OCI-LY3 (cell line): ENCODE measurements around the gene CRAMP1.

Experiments used
- H2AFZ ChIP-seq: fragments of 200-600, 300-600 bp; shearing (Covaris generic); 2 replicates; pipeline ENCODE4 v1.6.0; 2014; ENCODE audit warnings: antibody characterized with exemption, low read depth, low read length
- H3K27ac ChIP-seq: fragments of 200-600, 300-600 bp; sonication (generic); 2 replicates; pipeline ENCODE4 v1.5.1; 2014; ENCODE audit warnings: mild to moderate bottlenecking, low read length, moderate library complexity, mixed read lengths
- H3K27me3 ChIP-seq: fragments of 200-600, 300-600 bp; sonication (generic); 2 replicates; pipeline ENCODE4 v1.6.1; 2014; ENCODE audit warnings: low read depth, low read length, mixed read lengths
- H3K36me3 ChIP-seq: fragments of 200-600, 300-600 bp; sonication (generic); replicated peaks from 2 replicates; pipeline ENCODE3; 2014; ENCODE audit warnings: low read depth, low read length, mixed read lengths
- H3K4me1 ChIP-seq: fragments of 300-600, 200-600 bp; sonication (generic); 2 replicates; pipeline ENCODE4 v1.6.1; 2014; ENCODE audit warnings: low read length, mixed read lengths
- H3K4me2 ChIP-seq: fragments of 200-600, 300-600 bp; sonication (generic); 2 replicates; pipeline ENCODE4 v1.6.1; 2014; ENCODE audit warnings: low read length, mixed read lengths
- H3K4me3 ChIP-seq: fragments of 300-600, 200-600 bp; sonication (generic); 2 replicates; pipeline ENCODE4 v1.5.1; 2014; ENCODE audit warnings: antibody characterized with exemption, mild to moderate bottlenecking, low read length, moderate library complexity
- H3K79me2 ChIP-seq: fragments of 300-600, 200-600 bp; shearing (Covaris generic); 2 replicates; pipeline ENCODE4 v1.6.1; 2014; ENCODE audit warnings: mild to moderate bottlenecking, low read length, mixed read lengths
- H3K9ac ChIP-seq: fragments of 300-600, 200-600 bp; shearing (Covaris generic); 2 replicates; pipeline ENCODE4 v1.6.0; 2014; ENCODE audit warnings: mild to moderate bottlenecking, low read length, moderate library complexity
- H3K9me3 ChIP-seq: fragments of 200-600, 300-600 bp; shearing (Covaris generic); 2 replicates; pipeline ENCODE4 v1.6.1; 2014; ENCODE audit warnings: low read length, mixed read lengths; ENCODE audit not compliant: insufficient read depth
- H4K20me1 ChIP-seq: fragments of 200-600, 300-600 bp; sonication (generic); 2 replicates; pipeline ENCODE4 v1.6.1; 2016; ENCODE audit warnings: low read length, mixed read lengths; ENCODE audit not compliant: insufficient read depth
- EZH2phosphoT487 ChIP-seq: fragments of 200-600 bp; shearing (Covaris generic); IDR thresholded peaks from 2 replicates; pipeline ENCODE4 v1.6.1; 2018; ENCODE audit warnings: antibody characterized with exemption, mixed run types, low read depth
- TF ChIP-seq, protein P1 (sequence below): fragments of 200-600, 300-600 bp; sonication (generic); IDR thresholded peaks from 2 replicates; pipeline ENCODE4 v1.5.1; 2014; ENCODE audit warnings: antibody characterized with exemption, low read length, low read depth

Gene CRAMP1

DNA sequence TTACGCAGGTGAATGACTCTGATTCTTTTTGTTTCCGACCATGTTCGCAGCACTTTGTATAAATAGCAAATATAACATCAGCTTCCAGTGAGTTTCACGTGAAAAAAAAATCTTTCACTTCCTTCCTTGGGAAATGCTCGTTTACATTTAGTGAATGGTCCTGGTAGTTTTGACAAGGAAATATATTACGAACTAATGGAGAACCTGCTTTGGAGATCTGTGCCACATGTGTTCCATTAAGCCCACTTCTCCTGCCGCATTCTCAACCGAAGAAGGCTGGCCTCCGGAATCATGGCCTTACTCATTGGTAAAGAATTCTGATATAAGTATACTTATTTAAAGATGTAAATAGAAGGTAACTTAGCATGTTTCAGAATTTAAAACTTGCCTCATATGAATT, 3.6 kb downstream of the CRAMP1 start:
- peak overlapping the region; percentile 94 for H3K4me2 ChIP-seq
- no peak overlapping the region for H2AFZ ChIP-seq
- TF ChIP-seq, protein P1, sequence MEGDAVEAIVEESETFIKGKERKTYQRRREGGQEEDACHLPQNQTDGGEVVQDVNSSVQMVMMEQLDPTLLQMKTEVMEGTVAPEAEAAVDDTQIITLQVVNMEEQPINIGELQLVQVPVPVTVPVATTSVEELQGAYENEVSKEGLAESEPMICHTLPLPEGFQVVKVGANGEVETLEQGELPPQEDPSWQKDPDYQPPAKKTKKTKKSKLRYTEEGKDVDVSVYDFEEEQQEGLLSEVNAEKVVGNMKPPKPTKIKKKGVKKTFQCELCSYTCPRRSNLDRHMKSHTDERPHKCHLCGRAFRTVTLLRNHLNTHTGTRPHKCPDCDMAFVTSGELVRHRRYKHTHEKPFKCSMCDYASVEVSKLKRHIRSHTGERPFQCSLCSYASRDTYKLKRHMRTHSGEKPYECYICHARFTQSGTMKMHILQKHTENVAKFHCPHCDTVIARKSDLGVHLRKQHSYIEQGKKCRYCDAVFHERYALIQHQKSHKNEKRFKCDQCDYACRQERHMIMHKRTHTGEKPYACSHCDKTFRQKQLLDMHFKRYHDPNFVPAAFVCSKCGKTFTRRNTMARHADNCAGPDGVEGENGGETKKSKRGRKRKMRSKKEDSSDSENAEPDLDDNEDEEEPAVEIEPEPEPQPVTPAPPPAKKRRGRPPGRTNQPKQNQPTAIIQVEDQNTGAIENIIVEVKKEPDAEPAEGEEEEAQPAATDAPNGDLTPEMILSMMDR, result no peak
- TF ChIP-seq EZH2phosphoT487, result no peak
- peaks cover 80% of the 10 kb centered on the region for H3K79me2 ChIP-seq
- no peak overlapping the region for H3K9ac ChIP-seq
- H3K27me3 ChIP-seq, result no peaks in the 10 kb centered on the region
- H3K27ac ChIP-seq, result no peak overlapping the region
- peaks cover 20% of the 10 kb centered on the region for H3K36me3 ChIP-seq
- H3K4me3 ChIP-seq, result no peak overlapping the region; the same call in 1 of the 2 replicates
- peaks cover 16% of the 10 kb centered on the region for H3K4me1 ChIP-seq
- H4K20me1 ChIP-seq, result no peaks in the 10 kb centered on the region
- H3K9me3 ChIP-seq, result no peaks in the 10 kb centered on the region

DNA sequence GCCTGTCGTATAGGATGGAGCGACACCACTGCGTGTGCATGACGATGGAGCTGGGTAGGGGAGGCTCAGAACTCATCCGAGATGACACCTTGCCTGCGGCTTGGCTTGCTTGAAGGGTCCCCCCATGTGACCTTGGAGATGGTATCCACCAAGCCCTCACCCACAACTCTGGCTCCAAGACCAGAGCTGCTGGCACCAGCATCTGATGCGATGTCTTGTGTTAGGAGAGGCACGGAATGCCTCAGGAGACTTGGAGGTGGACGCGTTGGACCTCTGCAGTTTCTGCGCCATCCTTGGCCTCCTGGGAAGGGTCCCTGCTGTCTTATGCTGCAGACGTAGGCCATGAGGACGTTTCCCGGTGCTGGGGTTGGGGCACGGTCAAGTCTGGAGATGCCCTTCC, 7.8 kb downstream of the CRAMP1 start:
- Histone ChIP-seq H3K36me3 (peaks cover 27% of the 10 kb centered on the region), H4K20me1 (0 out of 2 replicates have a peak, but pooled peaks cover 9% of the 10 kb centered on the region), H2AFZ (no peak overlapping the region), H3K9me3 (no peaks in the 10 kb centered on the region), H3K27ac (no peak overlapping the region), H3K4me3 (no peak overlapping the region), H3K4me2 (no peak overlapping the region), H3K79me2 (peaks cover 95% of the 10 kb centered on the region), H3K27me3 (no peaks in the 10 kb centered on the region), H3K4me1 (peaks cover 9% of the 10 kb centered on the region), H3K9ac (no peak overlapping the region)
- TF ChIP-seq EZH2phosphoT487, result no peak
- TF ChIP-seq, protein P1, result no peak

DNA sequence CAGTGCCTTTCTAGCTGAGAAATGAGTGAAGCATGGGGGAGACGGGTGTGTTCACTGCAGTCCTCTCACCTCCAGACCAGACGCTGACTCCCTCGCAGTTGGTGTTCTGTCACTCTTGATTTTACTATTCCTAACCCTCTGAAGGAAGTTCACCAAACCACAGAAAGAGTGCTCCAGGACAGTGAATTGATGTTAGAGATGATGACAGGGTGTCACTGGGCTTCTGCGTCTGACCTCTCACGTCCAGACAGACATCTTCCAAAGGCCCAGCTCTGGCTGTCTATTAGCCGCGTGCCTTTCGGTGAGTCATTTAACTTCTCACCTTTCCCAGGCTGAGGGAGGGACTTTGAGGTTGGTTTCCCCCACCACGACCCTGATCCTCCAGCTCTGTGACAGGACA, 8.2 kb downstream of the CRAMP1 start:
- H3K36me3 ChIP-seq, result peaks cover 31% of the 10 kb centered on the region
- H3K79me2 ChIP-seq, result peaks cover 95% of the 10 kb centered on the region

DNA sequence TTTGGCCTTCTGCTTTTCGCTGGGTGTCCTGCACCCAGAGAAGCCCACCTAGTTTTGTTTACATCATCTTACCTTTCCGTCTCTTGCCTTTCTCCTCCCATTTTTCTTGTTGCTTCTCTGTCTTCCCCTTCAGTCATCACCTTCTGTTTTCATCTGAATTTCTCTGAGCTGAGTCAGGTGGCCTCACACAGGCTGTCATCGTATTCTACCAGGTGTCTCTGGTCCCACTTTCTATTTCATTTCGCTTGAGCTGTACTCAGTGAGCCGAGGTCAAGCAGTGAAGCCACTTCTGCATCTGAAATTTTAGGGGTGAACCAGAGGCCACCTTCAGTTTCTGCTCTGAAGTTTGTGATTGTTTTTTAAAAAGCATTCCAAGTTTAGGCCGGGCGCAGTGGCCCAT, 9.7 kb downstream of the CRAMP1 start:
- 0 out of 2 replicates have a peak, but pooled peaks cover 10% of the 10 kb centered on the region for H4K20me1 ChIP-seq
- no peak overlapping the region for H3K27ac ChIP-seq
- H3K36me3 ChIP-seq, result peaks cover 35% of the 10 kb centered on the region
- no peaks in the 10 kb centered on the region for H3K4me1 ChIP-seq
- H3K9ac ChIP-seq, result no peak overlapping the region
- H3K9me3 ChIP-seq, result no peaks in the 10 kb centered on the region
- H3K79me2 ChIP-seq, result peaks cover 98% of the 10 kb centered on the region
- H3K4me3 ChIP-seq, result no peak overlapping the region
- H2AFZ ChIP-seq, result no peak overlapping the region
- no peaks in the 10 kb centered on the region for H3K27me3 ChIP-seq
- no peak overlapping the region for H3K4me2 ChIP-seq
- TF ChIP-seq EZH2phosphoT487, result no peak
- TF ChIP-seq, protein P1, result no peak

More for the DNA sequence above, 8.2 kb downstream of the CRAMP1 start:
- TF ChIP-seq, protein P1, result no peak
- TF ChIP-seq EZH2phosphoT487, result no peak
- H3K4me3 ChIP-seq, result no peak overlapping the region
- H3K9me3 ChIP-seq, result no peaks in the 10 kb centered on the region
- H3K27ac ChIP-seq, result no peak overlapping the region
- no peak overlapping the region for H3K4me2 ChIP-seq
- 0 out of 2 replicates have a peak, but pooled peaks cover 9% of the 10 kb centered on the region for H4K20me1 ChIP-seq
- H3K4me1 ChIP-seq, result peaks cover 5% of the 10 kb centered on the region
- no peak overlapping the region for H3K9ac ChIP-seq
- no peaks in the 10 kb centered on the region for H3K27me3 ChIP-seq
- H2AFZ ChIP-seq, result no peak overlapping the region
